ENCODE data around the gene PPP1R12C. TPM values are rescaled to one million over a fixed set of nuclear protein-coding genes. Genes with fewer than 3 reads are reported as not detected.

Gene PPP1R12C
- total RNA-seq (100 to 1,000 TPM in 4 of 7 donors, 10 to 100 TPM in 3; 45.4 to 152 (median 110) TPM), polyA plus RNA-seq (100 to 1,000 TPM in 1 of 2 donors, 10 to 100 TPM in 1; 21.4 to 118 TPM)
- long read RNA-seq, donor 1, partial matches to known transcripts: 4 of 8 reads
- long read RNA-seq, donor 1, other reads (novel, unspliced or antisense): 4 of 8 reads
- long read RNA-seq, donor 2, full-length matches to known transcripts: 3 of 3 reads
- long read RNA-seq, donor 2, partial matches to known transcripts: 0 of 3 reads
- long read RNA-seq, donor 2, other reads (novel, unspliced or antisense): 0 of 3 reads
- long read RNA-seq, donor 3, transcript PPP1R12C-209 (22 exons, 2,269 nt): major isoform, 8 of 180 reads
- long read RNA-seq, donor 3, transcript PPP1R12C-201 (22 exons, 2,924 nt): minor isoform, 5 of 180 reads
- long read RNA-seq, donor 3, partial matches to known transcripts: 81 of 180 reads
- long read RNA-seq, donor 3, other reads (novel, unspliced or antisense): 85 of 180 reads

GRCh38 chr19:55116859-55117662, at the start of gene PPP1R12C:
Gene PPP1R12C (minus strand): TSS chr19:55117637. CDS start chr19:55117543, 94 bp downstream.
- TF ChIP-seq CTCF (IDR thresholded peaks at IDR 0.05) (no peak), POLR2A (IDR thresholded peaks at IDR 0.05) (no peak), EP300 (IDR thresholded peaks at IDR 0.05) (no peak)
- Histone ChIP-seq H3K4me1 (ENCODE audit: insufficient read depth) (peaks cover 21% of the 10 kb centered on the region), H3K27me3 (no peaks in the 10 kb centered on the region), H3K4me3 (peak within 1 kb of the TSS; percentile 61), H3K36me3 (no peaks in the 10 kb centered on the region), H3K27ac (peak within 1 kb of the TSS; percentile 76 to 81), H3K9me3 (no peaks in the 10 kb centered on the region)
- peak; percentile 40 to 72 (median 62) for DNase-seq
- intact Hi-C loops (cut with DNase I): loop anchor here in 2 of 4 donors (5.0 to 10.0 kb wide), 3 partner anchors 140 to 558 kb away; partner anchors contain the start of genes EPN1 (in 1 of the 2) and PPP6R1 (in 1 of the 2)
- 0 to 1% (median 0%) methylated on average over 32 to 97 of the region's 97 CpGs for WGBS, 3 donors

GRCh38 chr19:55166530-55167268, 49.3 kb upstream of the PPP1R12C start, which contains the start of gene DNAAF3:
Gene DNAAF3 (minus strand): TSS chr19:55166613. CDS start chr19:55166413, 200 bp downstream.
- TF ChIP-seq CTCF (IDR thresholded peaks at IDR 0.05) (no peak), EP300 (IDR thresholded peaks at IDR 0.05) (no peak), POLR2A (IDR thresholded peaks at IDR 0.05) (no peak)
- Histone ChIP-seq H3K27me3 (no peaks in the 10 kb centered on the region), H3K27ac (no peak within 1 kb of the TSS)

GRCh38 chr19:55165952-55166529, 48.6 kb upstream of the PPP1R12C start:
- peak in 3 of 5 donors; percentile 34 to 54 (median 46) for DNase-seq
- H3K9me3 ChIP-seq: no peaks in the 10 kb centered on the region
- no peaks in the 10 kb centered on the region for H3K4me1 ChIP-seq (ENCODE audit: insufficient read depth)
- H3K4me3 ChIP-seq: peak overlapping the region; percentile 29
- no peaks in the 10 kb centered on the region for H3K36me3 ChIP-seq
- intact Hi-C loops (cut with DNase I): no loop called here
- TF ChIP-seq CTCF (IDR thresholded peaks at IDR 0.05) (no peak), EP300 (IDR thresholded peaks at IDR 0.05) (no peak), POLR2A (IDR thresholded peaks at IDR 0.05) (no peak)
- no peak overlapping the region for H3K27ac ChIP-seq
- WGBS, 3 donors: 0 to 2% (median 1%) methylated on average over 33 to 34 of the region's 34 CpGs
- peaks cover under 1% of the 10 kb centered on the region for H3K27me3 ChIP-seq

More at GRCh38 chr19:55166530-55167268, 49.3 kb upstream of the PPP1R12C start, which contains the start of gene DNAAF3:
- no peaks in the 10 kb centered on the region for H3K36me3 ChIP-seq
- H3K9me3 ChIP-seq: no peaks in the 10 kb centered on the region
- H3K4me1 ChIP-seq (ENCODE audit: insufficient read depth): no peaks in the 10 kb centered on the region
- 1 to 2% (median 1%) methylated on average over 33 of the region's 33 CpGs for WGBS, 3 donors
- intact Hi-C loops (cut with DNase I): no loop called here
- H3K4me3 ChIP-seq: peak within 1 kb of the TSS; percentile 29
- peak; percentile 50 to 85 (median 78) for DNase-seq
